Breast epithelium (tissue), 4 donors: Measurements from ENCODE around the gene EN2. TPM values are rescaled to one million over a fixed set of nuclear protein-coding genes. Genes with fewer than 3 reads are reported as not detected.
A peak's percentile ranks its signal among the peaks of the same experiment; 100 is the strongest.

ENCODE experiments used
- DNase-seq, 2 donors: peaks; one replicate each; pipeline ENCODE4 v3.0.0-alpha.2; 2019; ENCODE audit warnings: low spot score in 2 of 2
- H3K27ac ChIP-seq, 2 donors: fragments of 200-600 bp; sonication (generic) in 1 of 2; one replicate each; pipeline ENCODE4 v1.5.1; 2016 to 2019; ENCODE audit warnings: mild to moderate bottlenecking in 1 of 2
- H3K27me3 ChIP-seq, 2 donors: fragments of 200-600 bp; sonication (generic) in 1 of 2; one replicate each; pipeline versions ENCODE4 v1.5.1 to v1.6.0; 2017 to 2019; ENCODE audit warnings: control low read depth in 1 of 2, mild to moderate bottlenecking in 1 of 2
- H3K36me3 ChIP-seq: fragments of 200-600 bp; one replicate; pipeline ENCODE4 v1.5.1; 2019
- H3K4me1 ChIP-seq, 2 donors: fragments of 200-600 bp; sonication (generic); one replicate each; pipeline ENCODE4 v1.5.1; 2016 to 2019; ENCODE audit warnings: control low read depth in 1 of 2
- H3K4me3 ChIP-seq, 3 donors: fragments of 200-600 bp; sonication (generic); 1 replicate in 2 of 3; 2 replicates in 1 of 3; pipeline ENCODE4 v1.5.1; 2016 to 2019; ENCODE audit warnings: mild to moderate bottlenecking in 3 of 3, moderate library complexity in 2 of 3
- H3K9me3 ChIP-seq, 2 donors: fragments of 200-600 bp; sonication (generic) in 1 of 2; one replicate each; pipeline ENCODE4 v1.5.1; 2016 to 2019; ENCODE audit warnings: control low read depth in 1 of 2
- CTCF ChIP-seq, 3 donors: fragments of 450-650 bp; IDR thresholded peaks; one replicate each; pipeline ENCODE4 v1.5.1; 2016 to 2017; ENCODE audit warnings: antibody characterized with exemption in 3 of 3, mild to moderate bottlenecking in 3 of 3, moderate library complexity in 3 of 3
- POLR2A ChIP-seq: fragments of 450-650 bp; IDR thresholded peaks from one replicate; pipeline ENCODE4 v1.6.1; 2016; ENCODE audit warnings: antibody characterized with exemption, mild to moderate bottlenecking, moderate library complexity
- POLR2AphosphoS5 ChIP-seq, 3 donors: sonication (generic); formaldehyde crosslinking; IDR thresholded peaks; one replicate each; pipeline ENCODE4 v1.6.1; 2017; ENCODE audit warnings: antibody characterized with exemption in 3 of 3
- intact Hi-C: fragments of 100-400 bp; cut with DNase I; formaldehyde crosslinking; loops from one replicate; pipeline ENCODE4 v1.15.1; 2023; ENCODE audit warnings: low total_unique reads
- total RNA-seq, 3 donors: library from RNA; depleted of rRNA; stranded (reverse); fragments of >200 nt; gene quantifications; one replicate each; pipeline ENCODE4 v1.1.0, GENCODE V29; 2016

The EN2 gene
- total RNA-seq, 3 donors from 2014 or later = 0.32 to 0.33 TPM; not detected in 1

DNA sequence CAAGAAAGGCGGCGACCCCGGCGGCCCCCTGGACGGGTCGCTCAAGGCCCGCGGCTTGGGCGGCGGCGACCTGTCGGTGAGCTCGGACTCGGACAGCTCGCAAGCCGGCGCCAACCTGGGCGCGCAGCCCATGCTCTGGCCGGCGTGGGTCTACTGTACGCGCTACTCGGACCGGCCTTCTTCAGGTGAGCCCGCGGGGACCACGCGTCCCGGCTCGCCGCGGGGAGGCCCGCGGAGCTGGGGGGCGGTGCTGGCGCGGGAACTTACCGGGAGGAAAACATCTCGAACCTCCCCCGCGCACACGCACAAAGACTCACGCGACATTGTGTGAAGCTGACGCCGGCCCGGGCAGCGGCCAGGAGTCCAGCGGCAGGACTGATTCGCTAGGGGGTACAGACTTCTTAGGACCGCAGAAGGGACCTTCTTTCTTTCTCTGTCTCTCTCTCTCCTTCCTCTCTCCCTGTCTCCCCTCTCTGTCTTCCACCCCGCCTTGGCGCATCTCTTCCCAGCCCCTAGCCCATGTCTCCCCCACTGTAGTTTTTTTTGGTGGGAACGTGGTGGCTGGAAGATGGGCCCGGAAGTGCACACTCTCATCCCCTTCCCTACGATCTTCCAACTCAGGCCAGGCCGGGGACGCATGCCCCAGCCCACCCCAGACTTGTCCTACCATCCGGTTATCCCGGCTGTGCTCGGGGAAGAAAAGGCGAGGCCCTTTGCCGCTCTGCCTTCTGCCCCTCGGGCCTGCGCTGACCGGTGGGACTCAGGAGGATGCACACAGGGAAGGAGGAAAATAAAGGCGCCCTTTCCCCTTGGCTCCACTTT, 1.2 kb downstream of the EN2 start:
- Histone ChIP-seq H3K9me3 (no peaks in the 10 kb centered on the region), H3K27ac (no peak overlapping the region), H3K4me3 (peak overlapping the region; percentile 17 to 76 (median 41)), H3K4me1 (peaks cover 6 to 14% of the 10 kb centered on the region in 2 donors), H3K27me3 (peaks cover 17 to 95% of the 10 kb centered on the region in 2 donors), H3K36me3 (no peaks in the 10 kb centered on the region)
- TF ChIP-seq POLR2A (no peak), CTCF (IDR thresholded peaks at IDR 0.05) (no peak), POLR2AphosphoS5 (IDR thresholded peaks at IDR 0.05) (no peak)
- no peak for DNase-seq
- intact Hi-C loops = no loop called here

DNA sequence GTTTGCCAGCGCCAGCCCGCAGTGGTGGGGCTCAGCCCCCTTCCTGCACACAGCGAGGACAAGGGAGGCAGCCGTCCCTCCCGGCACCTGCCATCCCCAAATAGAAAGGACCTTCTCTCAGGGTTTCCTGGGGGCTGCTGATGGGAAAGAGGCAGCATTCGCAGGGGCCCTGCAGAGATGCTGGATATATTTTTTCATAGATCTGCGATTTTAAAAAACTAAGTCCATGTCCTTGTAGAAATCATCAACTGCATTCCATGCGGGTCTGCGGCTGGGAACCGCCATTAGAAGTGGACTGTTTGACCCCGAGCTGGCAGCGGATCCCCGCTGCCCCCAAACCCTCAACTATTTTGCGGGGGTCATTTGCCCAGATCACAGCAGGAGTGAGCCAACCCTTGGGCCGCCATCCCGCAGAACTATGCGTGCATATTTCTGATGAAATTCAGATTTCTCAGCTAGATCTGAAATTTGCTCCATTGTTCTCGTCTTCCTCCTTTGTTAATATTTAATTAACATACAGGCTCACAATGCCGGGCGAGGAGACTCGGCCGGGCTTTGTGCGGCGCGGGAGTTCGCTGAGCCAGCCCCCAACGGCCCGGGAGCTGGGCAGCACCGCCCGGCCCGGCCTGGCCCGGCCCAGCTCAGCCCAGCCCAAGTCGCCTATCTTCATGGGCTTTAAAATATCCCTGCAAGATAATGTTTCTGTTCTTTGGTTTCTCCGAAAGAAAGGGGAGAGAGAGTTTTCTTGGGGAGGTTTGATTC, 2.0 kb downstream of the EN2 start:
- Histone ChIP-seq H3K4me1 (peaks cover 0 to 11% of the 10 kb centered on the region in 2 donors), H3K4me3 (peak overlapping the region in 1 of 3 donors; percentile 76), H3K9me3 (no peaks in the 10 kb centered on the region), H3K27ac (no peak overlapping the region), H3K36me3 (no peaks in the 10 kb centered on the region), H3K27me3 (peaks cover 17 to 95% of the 10 kb centered on the region in 2 donors)
- TF ChIP-seq POLR2AphosphoS5 (IDR thresholded peaks at IDR 0.05) (no peak), CTCF (IDR thresholded peaks at IDR 0.05) (no peak), POLR2A (no peak)
- intact Hi-C loops = no loop called here
- DNase-seq = no peak

DNA sequence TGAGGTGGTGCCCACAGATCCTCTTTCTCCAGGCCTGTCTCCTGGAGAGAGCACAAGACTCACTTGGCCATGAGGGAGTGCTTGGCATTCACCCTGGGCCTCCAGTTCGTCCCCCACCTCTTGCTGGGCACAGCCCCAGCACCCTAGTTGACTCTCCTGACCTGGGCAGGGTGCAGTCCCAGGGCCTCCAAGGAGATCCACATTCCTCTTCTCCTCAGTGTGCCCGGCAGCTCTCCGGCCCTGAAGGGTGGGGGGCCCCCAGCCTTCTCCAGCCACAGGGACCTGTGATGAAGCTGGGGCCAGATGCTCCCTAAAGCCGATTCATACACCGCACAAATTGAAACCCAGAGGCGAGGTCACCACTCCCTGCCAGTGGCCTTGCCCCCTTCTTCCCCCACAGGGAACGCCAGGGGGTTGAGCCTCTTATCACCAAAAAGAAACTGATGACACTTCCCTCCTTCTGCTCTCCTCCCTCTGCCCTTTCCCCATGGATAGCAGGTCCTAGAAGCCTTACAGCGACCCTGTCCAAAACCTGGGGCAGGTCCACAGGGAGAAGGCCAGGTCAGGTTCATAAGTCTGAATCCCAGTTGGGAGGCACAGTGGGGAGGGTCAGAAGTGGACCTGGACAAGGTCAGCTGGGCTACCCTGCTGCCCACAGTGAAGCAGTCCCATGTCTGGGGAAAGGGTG, 3.1 kb downstream of the EN2 start:
- Histone ChIP-seq H3K36me3 (no peaks in the 10 kb centered on the region), H3K27me3 (peaks cover 15 to 95% of the 10 kb centered on the region in 2 donors), H3K27ac (no peak overlapping the region), H3K4me3 (no peak overlapping the region), H3K9me3 (no peaks in the 10 kb centered on the region), H3K4me1 (peaks cover 0 to 11% of the 10 kb centered on the region in 2 donors)
- DNase-seq = no peak
- TF ChIP-seq CTCF (IDR thresholded peaks at IDR 0.05) (no peak), POLR2AphosphoS5 (IDR thresholded peaks at IDR 0.05) (no peak), POLR2A (no peak)
- intact Hi-C loops = no loop called here

DNA sequence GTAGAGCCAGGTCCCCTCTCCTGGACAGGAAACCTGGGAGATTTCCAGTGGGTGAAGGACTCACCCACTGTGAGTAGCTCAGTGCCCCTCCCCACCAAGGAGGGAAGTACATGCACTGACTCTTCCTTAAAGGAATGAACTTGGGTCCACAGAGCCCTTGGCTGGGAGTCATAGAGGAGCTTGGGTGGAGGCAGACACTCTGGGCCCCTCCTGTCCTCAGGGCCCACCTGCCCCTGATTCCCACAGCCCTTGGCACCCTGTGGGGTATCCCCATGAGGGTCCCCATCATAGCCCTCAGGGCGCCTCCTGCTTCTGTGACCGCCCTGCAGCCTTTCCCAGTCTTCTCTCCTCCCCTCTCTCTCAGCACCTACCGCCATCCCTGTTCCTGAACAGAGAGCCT, 3.7 kb downstream of the EN2 start:
- H3K9me3 ChIP-seq = no peaks in the 10 kb centered on the region
- H3K27me3 ChIP-seq = peaks cover 14 to 95% of the 10 kb centered on the region in 2 donors
- intact Hi-C loops = no loop called here
- TF ChIP-seq POLR2A = no peak
- TF ChIP-seq CTCF (IDR thresholded peaks at IDR 0.05) = no peak
- no peak for TF ChIP-seq POLR2AphosphoS5 (IDR thresholded peaks at IDR 0.05)
- H3K36me3 ChIP-seq = no peaks in the 10 kb centered on the region
- H3K4me1 ChIP-seq = peaks cover 0 to 11% of the 10 kb centered on the region in 2 donors
- no peak overlapping the region for H3K27ac ChIP-seq
- no peak overlapping the region for H3K4me3 ChIP-seq
- no peak for DNase-seq
